ENCODE results near the gene RNF121.

RNF121 gene

DNA sequence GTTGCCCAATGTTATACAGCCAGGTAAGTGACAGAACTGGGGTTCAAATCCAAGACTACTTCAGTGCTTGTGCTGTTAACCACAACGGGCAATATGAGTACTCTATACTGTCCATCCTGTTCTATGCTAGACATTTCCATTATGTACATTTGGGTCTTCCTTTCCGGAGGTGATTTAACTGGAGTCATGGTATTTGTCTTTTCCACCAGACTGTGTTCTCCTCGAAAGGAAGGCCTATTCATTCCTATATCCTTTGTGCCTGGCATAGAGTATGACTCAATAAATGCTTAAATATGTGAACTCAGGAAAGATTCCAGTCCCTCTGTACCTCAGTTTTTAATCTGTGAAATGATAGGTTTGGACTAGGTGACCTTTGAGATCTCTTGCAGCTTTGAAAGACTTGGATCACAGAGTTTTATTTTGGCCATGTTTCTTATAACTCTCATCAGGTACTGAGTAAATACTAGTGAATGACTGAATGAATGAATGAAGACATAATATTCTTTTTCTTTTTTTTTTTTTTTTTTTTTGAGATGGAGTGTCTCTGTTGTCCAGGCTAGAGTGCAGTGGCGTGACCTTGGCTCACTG, 6.6 kb downstream of the RNF121 start:
- DNase-seq = no peak

GRCh38 chr11:71936825-71937224, 8.0 kb downstream of the RNF121 start:
- DNase-seq = no peak

DNA sequence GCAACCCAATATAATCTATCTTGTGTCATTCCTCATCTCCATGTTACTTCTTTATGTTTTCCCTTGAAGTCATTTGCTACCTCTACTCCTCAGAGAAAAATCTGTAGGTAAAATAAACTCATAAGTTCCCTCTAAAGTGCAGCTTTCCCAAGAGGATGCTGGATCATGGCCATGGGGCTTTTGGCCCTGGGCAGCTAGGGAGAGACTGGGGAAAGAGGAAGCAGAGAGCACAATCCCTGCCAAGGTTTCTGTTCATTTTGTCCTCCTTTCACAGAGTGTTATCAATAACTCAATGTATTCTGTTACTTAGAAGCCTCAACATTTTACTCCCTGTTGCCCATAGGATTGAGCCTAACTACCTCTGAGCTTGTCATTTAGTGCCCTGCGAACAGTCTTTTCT, 9.0 kb downstream of the RNF121 start:
- no peak for DNase-seq

DNA sequence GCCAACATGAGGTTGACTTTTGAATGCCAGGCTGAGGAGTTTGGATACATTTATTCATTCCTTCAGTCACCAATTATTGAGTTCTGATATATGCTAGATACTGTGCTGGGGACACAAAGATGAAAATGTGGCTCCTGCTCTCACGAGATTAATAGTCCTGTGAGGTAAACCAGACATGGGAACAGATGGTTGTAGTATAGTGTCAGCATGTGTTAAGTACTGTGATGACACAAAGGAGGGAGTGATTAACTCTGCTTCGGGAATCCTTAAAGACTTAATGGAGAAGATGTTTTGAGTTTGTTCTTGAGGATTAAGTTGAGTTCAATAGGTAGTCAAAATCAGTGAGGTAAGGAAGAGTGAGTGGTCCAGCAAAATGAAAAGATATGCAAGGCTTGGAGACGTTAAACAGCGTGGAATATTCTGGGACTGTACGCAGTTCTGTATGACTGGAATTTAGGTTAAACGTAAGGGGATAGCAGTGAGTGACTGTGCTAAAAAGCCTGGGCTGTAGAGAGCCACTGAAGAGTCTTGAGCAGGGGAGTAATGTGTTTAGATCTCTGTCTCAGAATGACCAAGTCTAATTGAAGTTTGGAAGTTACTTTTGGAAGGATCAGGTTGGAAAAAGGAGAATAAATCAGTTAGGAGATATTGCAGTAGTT, 11.8 kb downstream of the RNF121 start:
- no peak for DNase-seq

DNA sequence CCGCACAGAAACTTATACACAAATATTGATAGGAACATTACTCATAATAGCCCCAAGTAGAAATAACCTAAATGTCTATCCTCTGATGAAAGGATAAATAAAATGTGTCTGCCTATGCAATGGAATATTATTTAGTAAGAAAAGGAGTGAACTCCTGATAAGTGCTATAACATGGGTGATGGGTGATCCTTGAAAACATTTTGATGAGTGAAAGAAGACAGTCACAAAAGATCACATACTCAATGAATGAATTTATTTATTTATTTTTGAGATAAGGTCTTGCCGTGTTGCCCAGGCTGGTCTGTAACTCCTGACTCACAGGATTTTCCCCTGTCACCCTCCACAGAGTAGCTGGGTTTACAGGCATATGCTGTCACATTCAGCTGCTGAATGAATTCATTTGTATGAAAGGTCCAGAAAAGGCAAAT, 17.3 kb downstream of the RNF121 start:
- no peak for DNase-seq

DNA sequence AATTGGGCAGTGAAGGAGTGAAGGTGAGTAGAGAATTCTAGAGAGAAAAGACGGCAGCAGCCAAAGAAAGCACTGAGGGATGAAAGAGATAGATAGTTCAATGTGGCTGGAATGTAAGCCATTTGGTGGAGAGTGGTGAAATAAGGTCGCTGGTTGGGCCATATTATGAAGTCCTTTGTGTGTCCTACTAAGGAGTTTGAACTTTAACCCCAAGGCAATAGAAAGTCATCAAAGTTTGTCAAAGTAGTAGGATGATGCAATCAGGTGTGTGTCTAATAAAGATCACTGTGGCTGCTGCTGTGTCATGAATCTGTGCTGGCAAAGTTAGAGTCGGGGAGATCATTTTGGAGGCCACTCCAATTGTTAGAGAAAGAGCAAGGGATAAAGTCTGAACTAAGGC, 18.7 kb downstream of the RNF121 start:
- no peak for DNase-seq

DNA sequence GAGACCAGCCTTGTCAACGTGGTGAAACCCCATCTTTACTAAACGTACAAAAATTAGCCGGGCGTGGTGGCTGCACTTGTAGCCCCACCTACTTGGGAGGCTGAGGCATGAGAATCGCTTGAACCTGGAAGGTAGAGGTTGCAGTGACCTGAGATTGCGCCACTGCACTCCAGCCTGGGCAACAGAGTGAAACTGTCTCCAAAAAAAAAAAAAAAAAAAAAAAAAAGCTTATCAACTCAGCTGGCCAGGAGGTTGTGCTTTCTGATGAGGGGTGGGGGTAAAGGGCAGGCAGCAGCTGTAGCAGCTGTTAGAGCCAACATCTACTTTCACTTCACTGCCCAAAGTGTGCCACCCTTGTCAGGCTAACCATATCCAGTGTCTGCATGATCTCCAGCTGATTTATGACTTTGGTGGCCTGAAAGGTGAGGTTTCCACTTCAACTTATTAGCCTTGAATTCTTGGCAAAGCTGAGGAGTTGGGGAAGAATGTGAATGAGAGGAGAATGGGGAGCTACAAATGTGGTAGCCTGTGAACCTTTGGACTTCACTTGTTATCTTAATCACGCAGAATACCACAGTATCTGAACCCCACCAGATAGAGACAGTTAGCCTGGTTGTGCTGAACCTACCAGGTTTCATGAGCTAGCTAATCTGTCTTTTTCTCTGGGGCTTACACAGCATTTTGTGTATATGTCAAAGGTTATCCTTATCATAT, 19.6 kb downstream of the RNF121 start:
- no peak for DNase-seq

DNA sequence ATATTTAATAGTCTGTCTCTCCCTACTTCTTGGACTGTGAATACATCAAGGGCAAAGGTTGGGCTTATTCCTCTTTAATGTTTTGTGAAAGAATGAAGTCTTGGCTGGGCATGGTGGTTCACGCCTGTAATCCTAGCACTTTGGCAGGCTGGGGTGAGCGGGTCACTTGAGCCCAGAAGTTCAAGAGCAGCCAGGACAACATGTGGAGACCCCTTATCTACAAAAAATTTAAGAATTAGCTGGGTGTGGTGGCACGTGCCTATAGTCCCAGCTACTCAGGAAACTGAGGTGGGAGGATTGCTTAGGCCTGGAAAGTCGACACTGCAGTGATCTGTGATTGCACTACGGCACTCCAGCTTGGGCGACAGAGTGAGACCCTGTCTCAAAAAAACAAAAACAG, 20.2 kb downstream of the RNF121 start:
- no peak for DNase-seq

- no peak for DNase-seq
These were observed 23.0 kb downstream of the RNF121 start for GRCh38 chr11:71951741-71952310.

DNA sequence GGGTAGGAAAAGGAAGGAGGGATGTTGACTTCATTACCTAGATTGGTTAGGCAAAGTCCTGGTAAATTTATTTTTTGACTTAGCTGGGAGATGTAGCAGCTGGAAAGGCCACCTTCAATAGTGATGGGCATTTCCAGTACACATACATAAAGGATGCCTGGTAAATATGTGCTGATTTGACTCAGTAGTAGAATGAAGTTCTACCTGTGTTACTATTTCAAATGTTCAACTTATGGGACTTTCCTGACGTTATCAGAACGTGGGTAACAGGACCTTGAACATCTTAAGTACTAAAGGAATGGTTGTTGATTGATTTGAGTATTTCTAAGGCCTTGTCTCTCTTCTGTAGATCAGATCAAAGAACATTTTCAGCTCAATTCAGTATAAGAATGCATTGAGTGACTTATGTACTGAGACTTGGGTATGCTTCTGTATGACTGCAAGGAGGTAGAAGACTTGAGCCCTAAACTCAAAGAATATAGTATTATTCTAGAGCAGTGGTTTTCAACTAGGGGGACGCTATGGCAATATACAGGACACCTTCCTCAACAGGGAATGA, 27.1 kb downstream of the RNF121 start:
- DNase-seq = no peak

- no peak for DNase-seq
These were observed 33.7 kb downstream of the RNF121 start for GRCh38 chr11:71962428-71963038.

DNA sequence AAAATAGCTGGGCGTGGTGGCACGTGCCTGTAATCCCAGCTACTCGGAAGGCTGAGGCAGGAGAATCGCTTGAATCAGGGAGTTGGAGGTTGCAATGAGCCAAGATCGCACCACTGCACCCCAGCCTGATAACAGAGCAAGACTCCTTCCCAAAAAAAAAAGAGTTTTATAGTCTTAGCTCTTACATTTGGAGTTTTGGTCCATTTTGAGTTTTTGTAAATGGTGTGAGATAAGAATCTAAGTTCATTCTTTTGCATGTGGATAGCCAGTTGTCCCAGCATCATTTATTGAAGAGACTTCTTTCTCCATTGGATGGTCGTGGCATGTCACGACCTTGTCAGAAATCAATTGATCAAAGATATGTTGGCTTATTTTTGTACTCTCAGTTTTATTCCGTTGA, 34.6 kb downstream of the RNF121 start:
- no peak for DNase-seq

DNA sequence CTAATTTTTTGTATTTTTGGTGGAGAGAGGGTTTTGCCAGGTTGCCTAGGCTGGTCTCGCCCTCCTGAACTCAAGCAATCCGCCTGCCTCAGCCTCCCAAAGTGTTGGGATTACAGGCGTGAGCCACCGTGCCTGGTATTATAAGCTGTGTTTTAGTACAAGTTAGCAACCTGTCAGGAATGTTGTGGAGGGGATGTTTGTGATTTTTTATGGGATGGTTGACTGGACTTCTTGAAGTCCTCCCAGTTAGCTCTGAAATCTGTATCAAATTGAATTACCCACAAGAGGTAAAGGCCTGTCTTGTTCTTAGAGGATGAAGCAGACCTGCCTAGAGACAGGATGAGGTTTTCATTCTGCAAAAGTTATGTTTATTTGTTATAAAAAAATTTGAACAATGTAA, 35.8 kb downstream of the RNF121 start:
- DNase-seq = no peak

- DNase-seq = no peak
These were observed 42.8 kb downstream of the RNF121 start for GRCh38 chr11:71971680-71972079.

DNA sequence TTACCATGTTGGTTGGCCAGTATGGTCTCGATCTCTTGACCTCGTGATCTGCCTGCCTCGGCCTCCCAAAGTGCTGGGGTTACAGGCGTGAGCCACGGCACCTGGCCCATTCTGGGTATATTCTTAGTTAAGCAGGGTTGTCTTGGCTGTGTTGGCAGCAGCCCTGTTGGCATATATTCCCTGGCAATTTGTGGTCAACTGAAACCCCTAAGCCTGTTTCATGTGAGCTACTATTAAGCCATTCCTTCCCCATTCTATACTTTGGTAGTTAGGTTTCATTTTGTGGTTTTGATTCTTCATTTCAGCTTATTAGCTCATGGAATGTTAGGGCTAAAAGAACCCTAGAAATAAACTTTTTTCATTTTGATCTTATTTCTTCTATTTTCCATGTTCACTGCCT, 47.7 kb downstream of the RNF121 start:
- DNase-seq = no peak

DNA sequence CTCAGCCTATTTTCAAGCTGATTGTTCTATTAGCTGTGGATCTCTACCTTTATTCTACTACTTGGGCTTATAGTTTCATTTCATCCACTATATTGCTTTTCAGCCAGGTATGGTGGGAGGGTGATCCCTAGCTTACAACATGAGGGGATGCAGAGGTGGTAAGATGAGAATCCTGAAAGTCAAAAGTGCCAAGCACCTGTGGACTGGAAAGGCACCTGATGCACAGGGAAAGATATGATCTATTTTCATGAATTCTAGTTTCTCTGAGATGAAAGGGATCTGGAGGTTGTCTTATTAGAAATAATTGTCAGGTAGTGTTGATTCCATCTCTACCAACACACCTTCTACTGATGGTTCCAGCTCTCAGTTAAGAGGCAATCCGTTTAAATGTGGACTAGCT, 48.2 kb downstream of the RNF121 start:
- DNase-seq = no peak

GRCh38 chr11:71977743-71978418, 49.0 kb downstream of the RNF121 start:
- peak; percentile 50 for DNase-seq

- no peak for DNase-seq
These were observed 50.2 kb downstream of the RNF121 start for GRCh38 chr11:71979094-71979493.

- DNase-seq = no peak
These were observed 50.8 kb downstream of the RNF121 start for GRCh38 chr11:71979602-71980001.

GRCh38 chr11:71986131-71986530, 57.3 kb downstream of the RNF121 start:
- no peak for DNase-seq

- DNase-seq = no peak
These were observed 58.7 kb downstream of the RNF121 start for GRCh38 chr11:71987521-71987920.

DNA sequence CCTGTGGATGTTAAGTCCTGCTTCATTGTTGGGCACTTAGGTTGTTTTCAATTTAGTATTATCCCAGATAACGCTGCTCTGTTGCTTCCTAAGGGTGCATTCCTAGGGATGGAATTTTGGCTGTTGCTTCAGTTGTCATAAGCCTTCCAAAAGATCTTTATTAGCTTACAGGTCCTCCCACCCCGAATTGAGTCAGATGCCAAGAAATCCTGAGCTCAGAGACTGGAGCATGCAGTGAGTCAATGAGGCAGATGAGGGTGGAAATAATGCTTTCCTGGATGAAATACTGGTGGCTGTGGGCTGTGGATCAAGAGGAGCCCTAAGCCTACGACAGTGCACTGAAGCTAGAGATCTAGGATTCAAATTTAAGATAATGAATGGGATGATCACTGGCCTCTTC, 59.2 kb downstream of the RNF121 start:
- no peak for DNase-seq

DNA sequence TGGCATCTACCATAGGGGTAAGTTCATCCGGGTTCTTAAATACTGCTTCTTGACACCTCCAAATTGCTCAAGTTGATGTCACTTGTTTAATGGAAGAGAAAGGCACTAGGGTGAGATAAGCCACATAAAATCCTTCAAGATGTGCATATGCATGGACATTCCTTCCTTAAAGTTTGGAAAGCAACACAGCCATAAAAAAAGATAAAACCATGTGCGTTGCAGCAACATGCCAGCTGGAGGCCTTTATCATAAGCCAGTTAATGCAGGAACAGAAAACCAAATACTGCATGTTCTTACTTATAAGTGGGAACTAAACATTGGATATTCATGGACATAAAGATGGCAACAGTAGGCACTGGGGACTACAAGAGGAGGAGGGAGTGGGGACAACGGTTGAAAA, 61.9 kb downstream of the RNF121 start:
- no peak for DNase-seq
